ENCODE results near the gene ATR.
A peak's percentile ranks its signal among the peaks of the same experiment; 100 is the strongest.
"Not testable (repeated sequence)": the region's sequence is repeated elsewhere in the genome, so short reads cannot be mapped to it uniquely, and the experiment has no call there.

Gene ATR

DNA sequence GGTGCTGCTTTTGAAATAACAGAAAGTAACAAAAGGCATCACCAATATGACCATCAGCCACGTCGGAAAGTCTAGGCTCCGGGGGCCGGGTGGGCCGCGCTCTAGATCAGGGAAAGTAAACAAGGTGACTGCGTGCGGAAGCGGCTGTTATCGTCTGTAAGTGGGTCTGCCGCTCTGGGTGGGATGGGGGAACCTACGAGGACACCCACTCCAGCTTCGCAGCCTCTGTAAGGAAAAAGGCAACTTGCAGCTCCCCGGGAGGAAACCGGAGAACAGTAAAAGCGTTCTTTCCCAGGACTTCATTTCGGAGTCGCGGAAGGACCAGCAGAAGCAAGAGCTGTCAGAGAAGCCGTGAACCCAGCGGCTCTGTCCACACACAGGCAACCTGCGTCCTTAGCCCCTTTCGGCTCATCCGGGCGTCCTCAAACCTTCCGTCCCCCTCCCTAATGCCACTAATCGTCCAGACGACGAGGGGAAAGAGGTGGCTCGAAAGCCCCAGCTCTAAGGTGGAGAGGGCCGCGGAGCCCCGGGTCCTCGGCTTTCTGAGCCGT is 131.2 kb downstream of the ATR start:
- peak; percentile 62 for DNase-seq

DNA sequence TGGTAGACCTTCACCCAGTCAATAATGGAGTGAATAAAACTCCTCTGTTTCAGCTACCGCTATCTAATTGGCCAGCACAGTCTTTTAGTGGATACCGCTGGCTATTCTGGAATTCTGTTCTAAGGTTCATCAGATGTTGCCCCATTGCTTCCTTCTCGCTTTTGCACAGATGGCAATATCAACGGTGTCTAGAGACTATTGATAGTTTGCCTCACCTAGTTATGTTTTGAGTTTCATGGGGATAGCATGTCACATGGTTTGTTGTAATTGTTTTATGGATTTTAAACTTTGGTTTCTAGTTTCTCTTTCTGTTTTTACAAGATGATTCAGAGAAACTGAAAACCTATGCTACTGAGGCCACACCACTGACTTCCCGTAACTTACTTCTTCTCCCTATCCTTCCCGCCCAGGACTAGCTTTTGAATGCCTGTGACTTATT is 132.7 kb downstream of the ATR start:
- DNase-seq, result peak; percentile 39

DNA sequence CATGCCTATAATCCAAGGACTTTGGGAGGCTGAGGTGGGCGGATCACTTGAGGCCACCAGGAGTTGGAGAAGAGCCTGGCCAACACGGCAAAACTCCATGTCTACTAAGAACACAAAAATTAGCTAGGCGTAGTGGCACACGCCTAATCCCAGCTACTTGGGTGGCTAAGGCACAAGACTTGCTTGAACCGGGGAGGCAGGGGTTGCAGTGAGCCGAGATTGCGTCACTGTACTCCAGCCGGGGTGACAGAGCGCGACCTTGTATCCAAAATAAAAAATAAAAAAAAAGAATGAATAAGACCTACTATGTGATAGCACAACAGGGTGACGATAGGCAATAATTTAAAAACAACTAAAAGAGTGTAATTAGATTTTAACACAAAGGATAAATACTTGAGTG is 134.2 kb downstream of the ATR start:
- no peak for DNase-seq

DNA sequence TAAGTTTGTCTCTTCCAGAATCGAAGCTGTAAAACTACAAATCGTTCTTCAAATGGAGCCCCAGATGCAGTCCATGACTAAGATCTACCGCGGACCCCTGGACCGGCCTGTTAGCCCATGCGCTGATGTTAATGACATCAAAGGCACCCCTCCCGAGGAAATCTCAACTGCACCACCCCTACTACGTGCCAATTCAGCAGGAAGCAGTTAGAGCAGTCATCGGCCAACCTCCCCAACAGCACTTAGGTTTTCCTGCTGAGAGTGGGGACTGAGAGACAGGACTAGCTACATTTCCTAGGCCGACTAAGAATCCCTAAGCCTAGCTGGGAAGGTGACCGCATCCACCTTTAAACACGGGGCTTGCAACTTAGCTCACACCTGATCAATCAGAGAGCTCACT is 135.5 kb downstream of the ATR start:
- not testable (repeated sequence) for DNase-seq

DNA sequence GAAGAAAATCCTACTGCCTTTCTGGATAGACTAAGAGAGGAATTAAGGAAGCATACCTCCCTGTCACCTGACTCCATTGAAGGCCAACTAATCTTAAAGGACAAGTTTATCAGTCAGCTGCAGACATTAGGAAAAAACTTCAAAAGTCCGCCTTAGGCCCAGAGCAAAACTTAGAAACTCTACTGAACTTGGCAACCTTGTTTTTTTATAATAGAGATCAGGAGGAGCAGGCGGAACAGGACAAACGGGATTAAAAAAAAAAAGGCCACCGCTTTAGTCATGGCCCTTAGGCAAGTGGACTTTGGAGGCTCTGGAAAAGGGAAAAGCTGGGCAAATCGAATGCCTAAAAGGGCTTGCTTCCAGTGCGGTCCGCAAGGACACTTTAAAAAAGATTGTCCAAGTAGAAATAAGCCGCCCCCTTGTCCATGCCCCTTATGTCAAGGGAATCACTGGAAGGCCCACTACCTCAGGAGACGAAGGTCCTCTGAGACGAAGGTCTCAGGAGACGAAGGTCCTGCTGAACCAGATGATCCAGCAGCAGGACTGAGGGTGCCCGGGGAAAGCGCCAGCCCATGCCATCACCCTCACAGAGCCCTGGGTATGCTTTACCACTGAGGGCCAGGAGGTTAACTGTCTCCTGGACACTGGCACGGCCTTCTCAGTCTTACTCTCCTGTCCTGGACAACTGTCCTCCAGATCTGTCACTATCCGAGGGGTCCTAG is 138.9 kb downstream of the ATR start:
- DNase-seq, result peak; percentile 14

DNA sequence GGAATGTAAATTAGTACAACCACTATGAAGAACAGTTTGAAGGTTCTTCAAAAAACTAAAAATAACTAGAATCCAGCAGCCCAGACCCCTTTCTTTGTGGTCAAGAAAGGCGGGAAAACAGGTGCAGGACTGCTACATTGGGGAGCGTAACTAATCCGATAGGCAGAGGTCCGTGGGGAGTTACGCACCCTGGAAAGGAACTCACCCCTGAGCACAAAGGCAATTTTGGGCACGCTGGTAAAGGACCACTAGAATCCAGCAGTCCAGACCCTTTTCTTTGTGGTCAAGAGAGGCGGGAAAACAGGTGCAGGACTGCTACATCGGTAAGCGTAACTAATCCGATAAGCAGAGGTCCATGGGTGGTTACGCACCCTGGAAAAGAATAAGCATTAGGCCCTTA is 140.4 kb downstream of the ATR start:
- not testable (repeated sequence) for DNase-seq

DNA sequence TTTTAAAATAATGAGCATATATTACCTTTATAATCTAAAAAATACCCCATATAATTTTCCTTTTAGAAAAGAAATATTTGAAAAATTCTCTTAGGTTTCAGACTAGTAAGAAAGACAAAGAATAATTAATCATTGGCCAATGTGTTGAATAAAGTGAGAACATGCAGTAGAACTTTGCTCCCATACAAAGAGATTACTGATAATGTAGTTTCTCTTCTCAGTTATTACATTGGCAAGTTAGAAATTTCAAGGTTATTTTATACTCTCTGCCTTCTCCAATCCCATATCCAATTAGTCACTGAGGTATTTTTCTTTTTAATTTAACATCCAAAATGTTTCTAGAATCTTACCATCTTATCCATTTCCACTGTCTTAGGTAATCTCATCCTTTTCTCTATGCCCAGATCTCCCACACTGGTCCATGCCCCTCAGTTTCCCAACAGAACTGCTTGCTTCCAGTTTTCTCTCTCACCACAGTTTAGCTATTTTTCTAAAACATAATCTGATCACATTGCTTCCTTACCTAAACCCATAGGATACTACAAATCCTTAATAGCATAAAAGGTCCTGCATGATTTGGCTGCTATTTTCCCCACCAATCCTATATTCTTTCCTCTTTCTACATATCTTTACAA is 141.5 kb downstream of the ATR start:
- DNase-seq, result no peak

DNA sequence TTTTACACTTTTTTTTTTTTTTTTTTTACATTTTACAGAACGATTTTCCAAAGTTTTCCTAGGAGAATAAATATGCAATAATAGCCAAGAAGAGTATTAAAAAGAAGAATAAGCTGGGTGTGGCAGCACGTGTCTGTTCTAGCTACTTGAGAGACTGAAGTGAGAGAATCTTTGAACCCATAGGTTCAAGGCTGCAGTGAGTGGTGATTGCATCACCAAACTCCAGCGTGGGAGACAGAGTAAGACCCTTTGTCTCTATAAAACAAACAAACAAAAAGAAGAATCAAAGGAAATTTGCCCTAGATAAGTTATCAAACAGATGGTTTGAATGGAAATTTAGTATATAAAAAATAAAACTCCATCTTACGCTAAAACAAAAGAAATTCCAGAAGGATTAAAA is 144.0 kb downstream of the ATR start:
- DNase-seq, result no peak

DNA sequence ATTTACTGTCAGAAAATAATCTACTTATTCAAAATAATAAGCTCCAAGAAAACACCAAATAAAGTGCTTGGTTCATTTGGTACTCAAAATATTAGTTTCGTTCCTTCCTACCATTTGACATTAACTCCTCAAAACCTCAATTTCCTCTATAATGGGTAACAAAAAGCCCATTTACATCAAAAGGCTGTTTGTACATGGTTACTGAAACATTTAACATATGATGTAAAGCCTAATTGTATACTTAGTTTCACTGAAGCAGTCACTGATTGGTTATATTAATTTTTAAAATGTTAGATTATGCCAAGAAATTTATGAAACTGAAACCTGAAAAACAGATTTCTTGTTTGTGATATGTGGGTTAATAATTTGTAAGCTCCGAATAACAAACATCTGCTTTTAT is 145.4 kb downstream of the ATR start:
- no peak for DNase-seq

DNA sequence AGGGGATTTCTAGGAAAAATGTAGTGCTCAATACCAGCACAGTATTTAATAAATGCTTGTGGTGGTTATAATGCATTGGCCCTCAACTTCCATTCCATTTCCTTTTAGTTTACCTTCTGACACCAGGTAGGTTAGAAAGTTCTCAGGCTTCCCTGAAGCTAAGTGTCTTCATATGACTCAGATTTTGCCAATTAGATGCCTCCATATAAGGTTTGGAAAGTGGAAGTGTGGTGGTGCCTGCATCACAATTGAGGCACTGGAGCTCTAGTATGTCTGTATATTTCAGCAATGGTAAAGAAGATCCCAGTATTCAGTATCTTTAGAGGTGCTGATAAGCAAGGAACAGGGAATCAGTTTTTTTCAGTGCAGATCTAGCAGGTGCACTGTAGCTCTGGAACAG is 149.0 kb downstream of the ATR start:
- DNase-seq, result no peak

DNA sequence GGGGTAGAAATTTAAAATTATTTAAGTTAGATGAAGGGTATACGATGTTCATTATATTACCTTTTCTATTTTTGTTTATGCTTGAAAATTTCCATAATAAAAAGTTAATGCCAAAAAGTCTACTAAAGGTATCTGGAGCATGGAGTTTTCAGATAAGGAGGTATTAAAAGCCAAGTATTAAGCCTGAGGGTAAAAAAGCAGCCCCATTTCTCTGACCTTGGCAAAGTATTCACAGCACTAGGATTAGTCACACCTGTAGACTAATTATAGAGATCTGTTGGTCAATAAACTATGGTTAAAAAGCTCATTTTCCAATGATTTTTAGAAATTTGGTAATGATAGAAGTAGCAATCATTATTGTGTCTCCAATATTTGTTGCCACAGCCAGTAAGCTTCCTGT is 153.8 kb downstream of the ATR start:
- no peak for DNase-seq

DNA sequence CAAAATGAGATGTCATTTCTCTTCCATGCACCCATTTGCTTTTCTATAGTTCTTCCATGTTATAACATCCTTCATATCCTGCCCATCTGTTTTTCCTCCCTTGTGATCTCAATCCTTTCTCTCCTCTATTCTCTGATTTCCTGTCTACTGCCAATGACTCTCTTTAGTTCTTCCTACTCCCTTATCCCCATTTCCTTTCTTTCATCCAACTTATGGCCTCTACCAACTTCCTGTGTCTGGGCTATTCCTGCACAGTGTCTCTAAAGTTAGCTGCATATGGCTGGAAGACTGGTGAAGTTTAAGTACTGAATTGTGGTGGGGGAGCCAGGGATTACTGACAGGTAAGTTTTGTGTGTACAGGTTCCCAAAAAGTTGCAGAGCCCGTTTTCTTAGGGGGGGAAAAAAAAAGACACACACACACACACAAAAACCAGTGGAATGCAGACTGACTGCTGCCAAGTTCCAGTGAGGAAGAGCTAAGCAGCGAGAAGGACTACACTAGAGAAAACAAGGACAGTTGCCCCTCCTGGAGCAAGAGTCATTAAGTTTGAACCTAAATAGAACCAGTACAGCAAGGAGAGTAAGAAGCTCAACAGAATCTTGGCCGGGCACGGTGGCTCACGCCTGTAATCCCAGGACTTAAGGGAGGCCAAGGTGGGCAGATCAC is 159.5 kb downstream of the ATR start:
- no peak for DNase-seq

DNA sequence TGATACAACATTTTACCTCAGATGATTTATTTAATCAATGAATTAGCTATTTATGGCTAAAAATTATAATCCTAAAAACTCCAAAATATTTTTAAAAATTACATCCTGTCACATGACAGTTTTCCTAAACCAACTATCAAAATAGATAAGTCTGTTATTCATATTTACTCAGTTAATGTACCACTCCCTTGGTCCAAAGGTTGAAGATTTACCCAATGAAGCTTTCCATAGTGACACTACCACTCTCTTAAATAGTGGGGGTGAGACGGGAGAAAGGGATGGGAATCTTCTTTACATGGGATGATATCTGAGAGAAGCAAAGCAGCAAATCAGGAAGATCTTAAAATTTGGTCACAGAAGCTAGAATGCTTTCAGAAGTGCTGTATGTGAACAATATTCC is 161.2 kb downstream of the ATR start:
- DNase-seq, result no peak

DNA sequence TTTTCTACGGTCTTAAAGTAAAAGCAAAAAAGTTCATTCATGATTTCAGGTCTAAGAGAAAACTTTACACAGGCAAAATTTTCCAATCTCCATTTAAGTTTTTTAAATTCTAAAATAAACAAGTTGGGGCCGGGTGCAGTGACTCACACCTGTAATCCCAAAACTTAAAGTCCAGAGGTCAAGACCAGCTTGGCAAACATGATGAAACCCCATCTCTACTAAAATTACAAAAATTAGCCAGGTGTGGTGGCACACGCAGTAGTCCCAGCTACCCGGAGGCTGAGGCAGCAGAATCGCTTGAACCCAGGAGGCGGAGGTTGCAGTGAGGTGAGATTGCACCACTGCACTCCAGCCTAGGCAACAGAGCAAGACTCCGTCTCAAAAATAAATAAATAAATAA is 178.0 kb downstream of the ATR start:
- DNase-seq, result not testable (repeated sequence)
